GM12878 (cell line): ENCODE data around the gene TFCP2. TPM values are rescaled to one million over a fixed set of nuclear protein-coding genes. Genes with fewer than 3 reads are reported as not detected.

Experiments
- ATAC-seq: fragments of 200-7000 bp; cut with Tn5 transposase; 3 replicates; pipeline ENCODE4 v1.9.1; 2020; ENCODE audit warnings: mild to moderate bottlenecking, moderate library complexity
- BruUV-seq: library from RNA; stranded (reverse); fragments of 400-500 nt; replicated peaks from 2 replicates; lab custom pipeline; 2021; lab: Mats Ljungman, UMichigan
- CTCF ChIA-PET: fragments of 300-600 bp; sonication (Branson Sonifier 250); formaldehyde crosslinking; extraction: SDS; loops from one replicate; lab custom pipeline; 2021; ENCODE audit warnings: inconsistent platforms; lab: Yijun Ruan, JAX
- POLR2A ChIA-PET: fragments of 350-600 bp; formaldehyde crosslinking; extraction: SDS; loops from one replicate; lab custom pipeline; 2021; ENCODE audit warnings: inconsistent platforms; lab: Charles Lee
- RAD21 ChIA-PET: fragments of 300-600 bp; sonication (Branson Sonifier 250); formaldehyde crosslinking; loops from one replicate; lab custom pipeline; 2023; ENCODE audit warnings: antibody characterized with exemption; ENCODE audit not compliant: unreplicated experiment; lab: Charles Lee
- SMC1A ChIA-PET: fragments of 300-600 bp; sonication (Branson Sonifier 250); formaldehyde crosslinking; loops from one replicate; lab custom pipeline; 2023; ENCODE audit not compliant: unreplicated experiment, uncharacterized antibody; lab: Charles Lee
- DNase-seq: peaks from one replicate; pipeline ENCODE4 v3.0.0-alpha.2; 2011; ENCODE audit warnings: low read depth, low spot score
- FAIRE-seq: peaks from 3 replicates; lab custom pipeline; 2011; peaks lifted over from hg19 to GRCh38; lab: Jason Lieb, UNC
- H2AFZ ChIP-seq: 2 replicates; pipeline ENCODE4 v1.6.0; 2011; ENCODE audit warnings: low read depth, low read length, control low read depth; ENCODE audit not compliant: control insufficient read depth
- H3K27ac ChIP-seq: 2 replicates; pipeline ENCODE4 v1.5.1; 2011; ENCODE audit warnings: control low read depth; ENCODE audit not compliant: control insufficient read depth, insufficient read depth
- H3K27me3 ChIP-seq, 2 experiments: replicated peaks in 1 of 2; 2 replicates each; pipeline versions ENCODE4 v1.6.0 to v1.6.1; 2011; ENCODE audit warnings: low read length in 1 of 2; ENCODE audit not compliant: control insufficient read depth in 2 of 2, insufficient read depth in 2 of 2
- H3K36me3 ChIP-seq, 2 experiments: 2 replicates each; pipeline ENCODE4 v1.5.1; 2011; ENCODE audit warnings: low read length in 1 of 2; ENCODE audit not compliant: control insufficient read depth in 2 of 2, insufficient read depth in 2 of 2
- H3K4me1 ChIP-seq: 2 replicates; pipeline ENCODE4 v1.6.1; 2011; ENCODE audit warnings: mild to moderate bottlenecking, low read length, moderate library complexity, mixed read lengths; ENCODE audit not compliant: control insufficient read depth, insufficient read depth
- H3K4me2 ChIP-seq: 2 replicates; pipeline ENCODE4 v1.6.0; 2011; ENCODE audit warnings: control low read depth; ENCODE audit not compliant: control insufficient read depth, insufficient read depth
- H3K4me3 ChIP-seq: fragments of 200-600 bp; sonication (generic); 2 replicates; pipeline ENCODE4 v1.5.1; 2016
- H3K79me2 ChIP-seq: 2 replicates; pipeline ENCODE4 v1.6.0; 2011; ENCODE audit warnings: low read length; ENCODE audit not compliant: control insufficient read depth, insufficient read depth
- H3K9ac ChIP-seq: 2 replicates; pipeline ENCODE4 v1.8.0; 2011; ENCODE audit warnings: low read length, control low read depth, mixed read lengths; ENCODE audit not compliant: control insufficient read depth, insufficient read depth
- H3K9me3 ChIP-seq: replicated peaks from 3 replicates; pipeline ENCODE4 v1.5.1; 2011; ENCODE audit warnings: mild to moderate bottlenecking, low read length; ENCODE audit not compliant: control insufficient read depth, insufficient read depth
- H4K20me1 ChIP-seq: 2 replicates; pipeline ENCODE4 v1.6.0; 2011; ENCODE audit not compliant: control insufficient read depth, insufficient read depth
- BCL11A ChIP-seq: IDR thresholded peaks from 2 replicates; pipeline ENCODE4 v1.6.1; 2011; ENCODE audit warnings: low read depth, low read length
- BHLHE40 ChIP-seq, 2 experiments: fragments of 450-650 bp in 1 of 2; IDR thresholded peaks; 2 replicates each; pipeline ENCODE4 v1.6.1; 2011 to 2017; ENCODE audit warnings: low read depth in 2 of 2, borderline replicate concordance in 1 of 2, improper control_type of control experiment in 1 of 2, low read length in 1 of 2, mild to moderate bottlenecking in 1 of 2
- MTA2 ChIP-seq: fragments of 450-650 bp; IDR thresholded peaks from 2 replicates; pipeline ENCODE4 v1.6.1; 2016; ENCODE audit warnings: low read depth, mild to moderate bottlenecking, moderate library complexity
- NBN ChIP-seq: fragments of 450-650 bp; IDR thresholded peaks from 2 replicates; pipeline ENCODE4 v1.6.1; 2016
- SIX5 ChIP-seq: IDR thresholded peaks from 2 replicates; pipeline ENCODE4 v1.6.1; 2011; ENCODE audit warnings: mild to moderate bottlenecking, low read depth, low read length, moderate library complexity; ENCODE audit not compliant: severe bottlenecking
- SMAD1 ChIP-seq: fragments of 450-650 bp; IDR thresholded peaks from 2 replicates; pipeline ENCODE4 v1.6.1; 2018; ENCODE audit warnings: mild to moderate bottlenecking, low read depth; ENCODE audit not compliant: partially characterized antibody
- ZBTB11 ChIP-seq: fragments of 450-650 bp; formaldehyde crosslinking; IDR thresholded peaks from 2 replicates; pipeline ENCODE4 v1.5.0; 2022; ENCODE audit warnings: mild to moderate bottlenecking, missing genetic modification characterization
- WGBS: methylation state at CpG from one replicate; pipeline ENCODE4 v1.1.6; 2016; ENCODE audit warnings: low lambda C conversion rate; ENCODE audit not compliant: insufficient replicate concordance, insufficient coverage; ENCODE audit errors: missing lambda C conversion rate; 5-methylcytosine and 5-hydroxymethylcytosine counted together
- in situ Hi-C: fragments of 300-500 bp; cut with MboI; formaldehyde crosslinking; loops from 9 replicates; pipeline ENCODE4 v1.14.3; 2018; ENCODE audit warnings: mixed read lengths
- intact Hi-C: fragments of 100-400 bp; cut with micrococcal nuclease; formaldehyde crosslinking; loops from one replicate; pipeline ENCODE4 v1.14.2; 2022; ENCODE audit not compliant: unreplicated experiment
- polyA plus RNA-seq, 11 experiments: library from polyadenylated mRNA; depleted of rRNA in 4 of 11; unstranded in 6 of 11; stranded (reverse) in 5 of 11; fragments of >200 nt; fragmentation: Nextera tagmentation in 4 of 11; fragmentation: Illumina TruSeq in 1 of 11; extraction: Ambion mirVana in 4 of 11; extraction: Trizol in 1 of 11; gene quantifications; 1 replicate in 1 of 11; 2 replicates in 10 of 11; pipeline versions ENCODE4 v1.2.1 to v1.2.3, GENCODE V29; 2011 to 2016; ENCODE audit warnings: inconsistent platforms in 2 of 11, missing spikeins in 2 of 11, low read depth in 1 of 11
- total RNA-seq, 4 experiments: library from RNA; depleted of rRNA in 3 of 4; stranded (reverse); fragments of >200 nt in 3 of 4; fragmentation: Illumina TruSeq in 1 of 4; extraction: Trizol in 1 of 4; gene quantifications; 2 replicates each; pipeline versions ENCODE4 v1.2.1 to v1.2.3, GENCODE V29; 2013 to 2021

TFCP2 gene
- total and polyA plus RNA-seq, 10 of the 15 experiments (the other 5 are each of a cell fraction or from before 2014, with no cell fraction given): 5.8 to 29.7 (median 14.2) TPM

- ATAC-seq: no peak
- Histone ChIP-seq H3K4me3 (no peak overlapping the region), H3K9ac (no peak overlapping the region), H4K20me1 (no peaks in the 10 kb centered on the region), H3K27ac (no peak overlapping the region), H3K9me3 (no peaks in the 10 kb centered on the region), H2AFZ (no peak overlapping the region; the same call in 1 of the 2 replicates), H3K4me2 (peak overlapping the region; percentile 7; the same call in 1 of the 2 replicates), H3K36me3 (no peaks in the 10 kb centered on the region), H3K79me2 (no peaks in the 10 kb centered on the region; the same call in 1 of the 2 replicates), H3K27me3 (no peaks in the 10 kb centered on the region), H3K4me1 (peaks cover 4% of the 10 kb centered on the region; the same call in 1 of the 2 replicates)
- RAD21 ChIA-PET: interaction anchor here (1.2 to 1.9 kb wide), 3 partner anchors 124 to 451 kb away, joined by 3 to 8 read pairs (median 5); no protein-coding TSS in a partner anchor
- BruUV-seq: no TSS peak
- intact Hi-C loops: loop anchor here (2.0 kb wide), 1 partner anchor 44 kb away; the partner anchor contains the start of gene TFCP2
- POLR2A ChIA-PET: interaction anchor here (0.5 to 2.8 kb wide), 4 partner anchors 11 to 168 kb away, joined by 3 to 16 read pairs (median 5); partner anchors contain the start of genes CSRNP2, DAZAP2 and LETMD1
- in situ Hi-C loops: no loop called here
- no peak for DNase-seq
- no peak for TF ChIP-seq BHLHE40 (IDR thresholded peaks at IDR 0.05; ENCODE audit: borderline replicate concordance in 1 of 2, low read depth in 2 of 2, low read length in 1 of 2)
- no peak for TF ChIP-seq NBN
- TF ChIP-seq MTA2: no peak
- TF ChIP-seq SIX5: no peak
- TF ChIP-seq ZBTB11 (CRISPR knock-in tag): no peak
- TF ChIP-seq BCL11A: no peak
- TF ChIP-seq SMAD1: no peak
- FAIRE-seq: no peak
- 78% methylated on average over 7 of the region's 7 CpGs for WGBS
- SMC1A ChIA-PET: interaction anchor here (1.4 kb wide), 1 partner anchor 36 kb away, joined by 5 read pairs; no protein-coding TSS in a partner anchor
- CTCF ChIA-PET: interaction anchor here (0.9 to 1.5 kb wide), 3 partner anchors 46 to 192 kb away, joined by 3 to 5 read pairs (median 4); no protein-coding TSS in a partner anchor
Observed at GRCh38 chr12:51216642-51217041, 43.7 kb upstream of the TFCP2 start.
